Progenitor cell of endocrine pancreas (in vitro differentiated cells): ENCODE measurements around the gene C20orf144. TPM values are rescaled to one million over a fixed set of nuclear protein-coding genes. Genes with fewer than 3 reads are reported as not detected.

Experiments used
- DNase-seq: peaks from one replicate; pipeline ENCODE4 v3.0.0; 2021; ENCODE audit warnings: low spot score; ENCODE audit not compliant: unreplicated experiment
- H3K27ac Mint-ChIP-seq: 2 replicates; pipeline ENCODE4 v1.8.0; 2021; ENCODE audit warnings: mild to moderate bottlenecking, moderate library complexity, mixed read lengths
- H3K27me3 Mint-ChIP-seq: 2 replicates; pipeline ENCODE4 v1.8.0; 2021; ENCODE audit warnings: mixed read lengths
- H3K36me3 Mint-ChIP-seq: 2 replicates; pipeline ENCODE4 v1.8.0; 2022; ENCODE audit warnings: mixed read lengths; ENCODE audit not compliant: insufficient read depth
- H3K4me1 Mint-ChIP-seq: 2 replicates; pipeline ENCODE4 v1.8.0; 2021; ENCODE audit warnings: low read depth, mixed read lengths
- H3K4me3 Mint-ChIP-seq: 2 replicates; pipeline ENCODE4 v1.8.0; 2021; ENCODE audit warnings: low read depth, mild to moderate bottlenecking, moderate library complexity, mixed read lengths
- H3K9me3 Mint-ChIP-seq: 2 replicates; pipeline ENCODE4 v1.8.0; 2021; ENCODE audit warnings: low read depth, mixed read lengths
- total RNA-seq: library from RNA; stranded (reverse); gene quantifications from 2 replicates; pipeline ENCODE4 v1.2.1, GENCODE V29; 2021
- TF ChIP-seq, protein P1 (sequence below): fragments of 200-600 bp; sonication (generic); IDR thresholded peaks from one replicate; pipeline ENCODE4 v1.5.0; 2021; ENCODE audit warnings: antibody characterized with exemption, mild to moderate bottlenecking; ENCODE audit not compliant: unreplicated experiment

C20orf144 gene
- total RNA-seq, 1 donor from 2014 or later, result not detected

DNA sequence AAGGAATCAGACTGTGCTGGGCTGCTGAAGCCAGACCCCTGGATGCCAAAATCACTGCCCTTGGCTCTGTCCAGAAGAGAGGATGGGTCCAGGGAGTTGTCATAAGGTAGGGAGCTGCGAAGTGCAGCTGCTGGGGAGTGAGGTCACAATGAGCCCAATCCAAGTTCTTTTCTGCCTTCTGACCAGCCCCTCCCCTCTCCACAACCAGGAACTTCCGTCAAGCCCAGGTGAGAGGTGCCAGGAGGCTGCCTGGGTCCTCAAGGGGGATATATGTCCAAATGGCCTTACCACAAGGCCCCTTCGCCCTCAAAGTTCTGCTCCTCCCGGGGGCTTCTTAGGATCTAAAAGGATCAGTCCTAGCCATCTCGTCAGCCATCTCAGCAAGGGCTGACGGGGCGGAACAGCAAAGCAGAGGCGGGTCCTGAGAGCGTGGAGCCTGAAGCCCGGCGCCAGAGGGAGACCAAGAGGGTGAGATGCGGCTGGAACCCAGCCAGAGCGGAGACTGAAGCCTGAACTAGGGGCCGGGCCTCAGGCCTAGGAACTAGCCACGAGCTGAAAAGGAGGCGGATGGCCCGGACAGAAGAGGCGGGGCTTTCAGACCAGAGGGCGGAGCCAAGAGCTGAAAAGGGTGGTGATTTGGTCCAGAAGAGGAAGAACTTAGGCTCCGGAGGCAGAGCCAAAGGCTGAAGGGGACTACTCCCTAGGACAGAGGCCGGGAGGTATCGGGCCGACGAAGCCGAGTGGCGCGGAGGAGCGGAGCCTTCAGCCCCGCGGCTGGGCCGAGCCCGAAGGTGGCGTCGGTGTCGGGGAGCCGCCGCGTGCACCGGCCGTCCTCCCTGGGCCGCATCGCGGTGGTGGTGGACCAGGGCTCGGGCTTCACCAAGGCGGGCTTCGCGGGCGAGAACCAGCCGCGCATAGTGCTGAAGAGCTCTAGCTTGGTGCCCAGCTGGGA lies 4.4 kb downstream of the C20orf144 start, which contains the start of gene ACTL10:
ACTL10 (plus strand) TSS at position 651 of the 952 bp plus-strand sequence. CDS start 555 bp downstream, outside the sequence.
- H3K36me3 Mint-ChIP-seq, result peaks cover 14% of the 10 kb centered on the region
- peak within 1 kb of the TSS; percentile 76 for H3K4me3 Mint-ChIP-seq
- peak within 1 kb of the TSS; percentile 1 for H3K27ac Mint-ChIP-seq
- H3K9me3 Mint-ChIP-seq, result no peaks in the 10 kb centered on the region
- TF ChIP-seq, protein P1, sequence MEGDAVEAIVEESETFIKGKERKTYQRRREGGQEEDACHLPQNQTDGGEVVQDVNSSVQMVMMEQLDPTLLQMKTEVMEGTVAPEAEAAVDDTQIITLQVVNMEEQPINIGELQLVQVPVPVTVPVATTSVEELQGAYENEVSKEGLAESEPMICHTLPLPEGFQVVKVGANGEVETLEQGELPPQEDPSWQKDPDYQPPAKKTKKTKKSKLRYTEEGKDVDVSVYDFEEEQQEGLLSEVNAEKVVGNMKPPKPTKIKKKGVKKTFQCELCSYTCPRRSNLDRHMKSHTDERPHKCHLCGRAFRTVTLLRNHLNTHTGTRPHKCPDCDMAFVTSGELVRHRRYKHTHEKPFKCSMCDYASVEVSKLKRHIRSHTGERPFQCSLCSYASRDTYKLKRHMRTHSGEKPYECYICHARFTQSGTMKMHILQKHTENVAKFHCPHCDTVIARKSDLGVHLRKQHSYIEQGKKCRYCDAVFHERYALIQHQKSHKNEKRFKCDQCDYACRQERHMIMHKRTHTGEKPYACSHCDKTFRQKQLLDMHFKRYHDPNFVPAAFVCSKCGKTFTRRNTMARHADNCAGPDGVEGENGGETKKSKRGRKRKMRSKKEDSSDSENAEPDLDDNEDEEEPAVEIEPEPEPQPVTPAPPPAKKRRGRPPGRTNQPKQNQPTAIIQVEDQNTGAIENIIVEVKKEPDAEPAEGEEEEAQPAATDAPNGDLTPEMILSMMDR, result peak; percentile 30
- peaks cover 3% of the 10 kb centered on the region for H3K27me3 Mint-ChIP-seq
- peak; percentile 77 for DNase-seq
- H3K4me1 Mint-ChIP-seq, result peaks cover 16% of the 10 kb centered on the region

DNA sequence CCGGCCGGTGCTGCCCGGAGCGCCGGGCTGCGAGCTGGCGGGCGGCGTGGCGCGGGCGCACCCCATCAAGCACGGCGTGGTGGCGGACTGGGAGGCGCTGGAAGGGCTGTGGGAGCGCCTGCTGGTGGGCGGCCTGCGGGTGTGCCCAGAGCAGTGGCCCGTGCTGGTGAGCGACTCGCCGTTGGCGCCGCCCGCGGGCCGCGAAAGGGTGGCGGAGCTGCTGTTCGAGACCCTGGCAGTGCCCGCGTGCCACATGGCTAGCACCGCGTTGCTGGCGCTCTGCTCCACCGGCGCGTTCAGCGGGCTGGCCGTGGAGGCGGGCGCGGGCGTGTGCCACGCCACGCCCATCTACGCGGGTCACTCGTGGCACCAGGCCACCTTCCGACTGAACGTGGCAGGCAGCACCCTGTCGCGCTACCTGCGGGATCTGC lies 5.1 kb downstream of the C20orf144 start:
- Mint-ChIP-seq H3K36me3 (peaks cover 16% of the 10 kb centered on the region), H3K9me3 (no peaks in the 10 kb centered on the region), H3K27ac (no peak overlapping the region), H3K4me3 (peak overlapping the region; percentile 46), H3K4me1 (peaks cover 20% of the 10 kb centered on the region), H3K27me3 (peaks cover 3% of the 10 kb centered on the region)
- TF ChIP-seq, protein P1, result no peak
- no peak for DNase-seq

DNA sequence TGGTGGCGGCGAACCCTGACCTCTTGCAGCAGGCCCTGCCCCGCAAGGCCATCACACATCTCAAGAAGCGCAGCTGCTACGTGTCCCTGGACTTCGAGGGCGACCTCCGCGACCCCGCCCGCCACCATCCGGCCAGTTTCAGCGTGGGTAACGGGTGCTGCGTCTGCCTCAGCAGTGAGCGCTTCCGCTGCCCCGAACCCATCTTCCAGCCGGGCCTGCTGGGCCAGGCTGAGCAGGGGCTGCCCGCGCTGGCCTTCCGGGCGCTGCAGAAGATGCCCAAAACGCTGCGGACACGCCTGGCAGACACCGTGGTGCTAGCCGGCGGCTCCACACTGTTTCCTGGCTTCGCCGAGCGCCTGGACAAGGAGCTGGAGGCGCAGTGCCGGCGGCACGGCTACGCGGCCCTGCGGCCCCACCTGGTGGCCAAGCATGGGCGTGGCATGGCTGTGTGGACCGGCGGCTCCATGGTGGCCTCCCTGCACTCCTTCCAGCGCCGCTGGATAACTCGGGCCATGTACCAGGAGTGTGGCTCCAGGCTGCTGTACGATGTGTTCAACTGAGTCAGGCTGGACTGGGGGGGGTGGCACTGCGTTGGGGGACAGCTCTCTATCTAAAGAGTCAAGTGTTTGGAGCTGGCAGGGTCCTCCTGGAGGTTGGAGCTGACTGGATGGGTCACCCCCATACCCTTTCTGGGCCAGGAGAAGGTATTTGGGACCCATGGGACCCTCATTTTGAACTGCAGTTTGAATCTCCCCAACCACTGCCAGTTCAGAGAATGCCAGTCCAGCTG lies 5.7 kb downstream of the C20orf144 start:
- H3K9me3 Mint-ChIP-seq, result no peaks in the 10 kb centered on the region
- H3K36me3 Mint-ChIP-seq, result peaks cover 16% of the 10 kb centered on the region
- peak overlapping the region; percentile 46 for H3K4me3 Mint-ChIP-seq

GRCh38 chr20:33668466-33669155 lies 6.5 kb downstream of the C20orf144 start:
- Mint-ChIP-seq H3K27ac (no peak overlapping the region), H3K36me3 (peaks cover 16% of the 10 kb centered on the region), H3K4me3 (no peak overlapping the region), H3K4me1 (peaks cover 31% of the 10 kb centered on the region), H3K27me3 (peaks cover 3% of the 10 kb centered on the region), H3K9me3 (no peaks in the 10 kb centered on the region)
- TF ChIP-seq, protein P1, result no peak
- DNase-seq, result no peak

More for the DNA sequence above, 5.7 kb downstream of the C20orf144 start:
- H3K4me1 Mint-ChIP-seq, result peaks cover 24% of the 10 kb centered on the region
- peak; percentile 72 for DNase-seq
- peaks cover 3% of the 10 kb centered on the region for H3K27me3 Mint-ChIP-seq
- H3K27ac Mint-ChIP-seq, result no peak overlapping the region
- TF ChIP-seq, protein P1, result peak; percentile 91
